Cardiac fibroblast (primary cell): ENCODE data around the gene DAZAP1.

Source experiments
- DNase-seq, 2 donors: peaks; one replicate each; pipeline versions ENCODE4 v3.0.0 to v3.0.0-alpha.2; 2010; ENCODE audit warnings: low read depth in 2 of 2
- H3K4me3 ChIP-seq, 2 donors: replicated peaks in 1 of 2; 1 replicate in 1 of 2; 2 replicates in 1 of 2; pipeline ENCODE4 v1.5.1; 2011; ENCODE audit warnings: low read depth in 2 of 2, low read length in 2 of 2, mild to moderate bottlenecking in 2 of 2, moderate library complexity in 1 of 2
- CTCF ChIP-seq: IDR thresholded peaks from one replicate; pipeline ENCODE4 v1.5.1; 2011; ENCODE audit warnings: low read depth, mild to moderate bottlenecking, low read length, inconsistent platforms

The DAZAP1 gene

DNA sequence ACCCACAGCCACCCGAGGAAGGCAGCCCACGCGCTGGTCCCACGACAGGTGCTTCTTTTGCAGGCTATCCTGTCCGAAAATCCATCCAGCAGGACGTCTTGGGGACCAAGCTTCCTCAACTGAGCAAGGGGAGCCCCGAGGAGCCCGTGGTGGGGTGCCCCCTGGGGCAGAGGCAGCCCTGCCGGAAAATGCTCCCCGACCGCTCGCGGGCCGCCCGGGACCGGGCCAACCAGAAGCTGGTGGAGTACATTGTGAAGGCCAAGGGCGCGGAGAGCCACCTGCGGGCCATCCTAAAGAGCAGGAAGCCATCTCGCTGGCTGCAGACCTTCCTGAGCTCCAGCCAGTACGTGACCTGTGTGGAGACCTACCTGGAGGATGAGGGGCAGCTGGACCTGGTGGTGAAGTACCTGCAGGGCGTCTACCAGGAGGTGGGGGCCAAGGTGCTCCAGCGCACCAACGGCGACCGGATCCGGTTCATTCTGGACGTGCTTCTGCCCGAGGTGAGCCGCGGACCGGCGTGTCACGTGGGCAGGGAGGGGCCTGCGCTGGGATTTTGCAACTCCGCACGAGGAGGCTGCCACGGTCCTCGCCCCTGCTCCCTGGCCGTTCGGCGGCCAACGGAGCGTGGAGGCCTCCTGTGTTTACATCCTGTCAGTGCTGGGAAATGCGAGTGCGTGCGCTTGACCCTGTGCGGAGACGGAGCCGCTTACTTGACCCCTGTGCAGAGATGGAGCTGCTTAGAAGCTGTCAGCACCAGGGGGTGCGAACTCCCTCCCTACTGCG is 36.6 kb upstream of the DAZAP1 start:
- H3K4me3 ChIP-seq: no peak overlapping the region
- TF ChIP-seq CTCF: no peak
- DNase-seq: no peak

DNA sequence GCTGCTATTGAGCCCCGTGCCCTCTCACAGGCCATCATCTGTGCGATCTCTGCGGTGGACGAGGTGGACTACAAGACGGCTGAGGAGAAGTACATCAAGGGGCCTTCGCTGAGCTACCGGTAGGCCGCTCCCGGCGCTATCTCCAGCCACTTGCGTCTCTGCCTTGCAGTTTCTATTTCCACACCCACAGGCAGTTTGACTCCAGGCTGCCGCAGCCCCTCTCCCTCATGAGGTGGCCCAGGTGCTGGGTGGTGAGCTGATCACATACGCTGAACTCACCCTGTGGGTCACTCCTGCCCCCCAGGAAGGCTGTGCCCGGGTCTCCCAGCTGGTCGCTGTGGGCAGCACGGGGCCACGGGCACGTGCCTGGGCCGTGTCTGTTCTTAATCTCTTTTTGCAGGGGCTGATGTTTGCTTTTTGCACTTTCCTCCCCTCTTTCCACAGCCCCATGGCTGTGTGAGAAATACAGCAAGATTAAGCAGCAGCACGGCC is 34.3 kb upstream of the DAZAP1 start:
- no peak for TF ChIP-seq CTCF
- H3K4me3 ChIP-seq: no peak overlapping the region
- no peak for DNase-seq

- H3K4me3 ChIP-seq: no peak overlapping the region
- peak; percentile 51 to 52 for DNase-seq
These were observed 33.7 kb upstream of the DAZAP1 start for GRCh38 chr19:1373534-1374249.

GRCh38 chr19:1374250-1374577 is 33.2 kb upstream of the DAZAP1 start:
- H3K4me3 ChIP-seq: no peak overlapping the region
- TF ChIP-seq CTCF: no peak
- no peak for DNase-seq

More at GRCh38 chr19:1373534-1374249, 33.7 kb upstream of the DAZAP1 start:
- no peak for TF ChIP-seq CTCF

- H3K4me3 ChIP-seq: no peak overlapping the region
- TF ChIP-seq CTCF: no peak
- no peak for DNase-seq
These were observed 31.0 kb upstream of the DAZAP1 start for GRCh38 chr19:1376415-1376805.

DNA sequence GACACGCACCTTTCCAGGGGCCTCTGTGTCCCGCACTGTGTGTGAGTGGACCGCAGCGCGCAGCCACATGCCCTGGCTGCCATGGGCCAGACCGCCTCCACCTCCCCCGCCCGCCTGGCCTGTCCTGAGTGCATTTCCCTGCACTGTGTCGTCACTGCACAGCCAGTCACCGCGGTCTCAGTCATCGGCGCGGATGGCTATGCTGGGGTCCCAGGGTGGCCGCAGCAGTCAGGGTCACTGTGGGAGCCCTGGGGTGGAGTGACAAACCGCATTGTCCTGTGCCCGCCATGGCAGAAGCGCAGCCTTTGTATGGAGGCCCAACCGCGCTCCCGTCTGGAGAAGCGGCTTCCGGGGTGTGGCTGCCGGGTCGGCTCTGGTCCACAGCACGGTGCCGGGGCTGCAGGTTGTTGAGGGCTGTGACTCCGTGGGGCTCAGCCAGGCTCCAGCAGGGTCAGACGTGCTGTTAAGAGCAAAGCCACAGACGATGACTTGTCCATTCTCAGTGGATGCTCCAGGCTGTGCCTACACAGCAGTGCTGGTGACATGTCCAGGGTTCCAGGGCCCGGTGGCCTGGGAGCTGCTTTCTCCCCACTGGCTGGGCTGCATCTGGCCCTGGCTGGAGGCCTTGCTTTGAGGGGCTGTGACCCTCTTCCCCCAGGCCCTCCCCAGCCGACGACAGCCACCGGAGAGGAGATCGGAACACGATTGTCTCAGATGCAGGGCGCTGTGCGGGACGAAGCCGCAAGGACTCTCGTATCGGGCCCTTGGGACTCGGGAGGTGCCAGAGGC is 30.0 kb upstream of the DAZAP1 start:
- no peak for TF ChIP-seq CTCF
- no peak overlapping the region for H3K4me3 ChIP-seq

More for the DNA sequence above, 30.0 kb upstream of the DAZAP1 start:
- DNase-seq: no peak
